ENCODE data around the gene LRRC14B.

Gene LRRC14B

GRCh38 chr5:176296-176823, 14.9 kb upstream of the LRRC14B start:
- DNase-seq = no peak

GRCh38 chr5:178110-178509, 13.2 kb upstream of the LRRC14B start:
- no peak for DNase-seq

GRCh38 chr5:179401-179800, 11.9 kb upstream of the LRRC14B start:
- DNase-seq = no peak

GRCh38 chr5:180286-180918, 10.9 kb upstream of the LRRC14B start:
- no peak for DNase-seq

- DNase-seq = no peak
Measured at GRCh38 chr5:181160-181559, 10.1 kb upstream of the LRRC14B start.

- DNase-seq = no peak
Measured at GRCh38 chr5:181566-181965, 9.7 kb upstream of the LRRC14B start.

GRCh38 chr5:182126-182525, 9.2 kb upstream of the LRRC14B start:
- no peak for DNase-seq

GRCh38 chr5:184471-184870, 6.8 kb upstream of the LRRC14B start:
- DNase-seq = no peak

- no peak for DNase-seq
Measured at GRCh38 chr5:185095-186070, 5.9 kb upstream of the LRRC14B start.

GRCh38 chr5:186091-187041, 4.9 kb upstream of the LRRC14B start:
- no peak for DNase-seq

GRCh38 chr5:187042-187431, 4.3 kb upstream of the LRRC14B start:
- no peak for DNase-seq

GRCh38 chr5:187617-188451, 3.5 kb upstream of the LRRC14B start:
- DNase-seq = no peak

- peak; percentile 85 for DNase-seq
Measured at GRCh38 chr5:188488-189481, 2.5 kb upstream of the LRRC14B start.

- no peak for DNase-seq
Measured at GRCh38 chr5:189486-189885, 1.8 kb upstream of the LRRC14B start.

- no peak for DNase-seq
Measured at GRCh38 chr5:189976-190365, 1.3 kb upstream of the LRRC14B start.

- DNase-seq = no peak
Measured at GRCh38 chr5:190366-191035, 794 bp upstream of the LRRC14B start.

- no peak for DNase-seq
Measured at GRCh38 chr5:191949-192690, 825 bp downstream of the LRRC14B start.

GRCh38 chr5:192691-192969, 1.3 kb downstream of the LRRC14B start:
- no peak for DNase-seq

Data from hematopoietic multipotent progenitor cell treated with erythropoietin and hydrocortisone succinate and interleukin-3 and kit ligand, for 8 days (in vitro differentiated cells).